Endothelial cell of umbilical vein (primary cell): Measurements from ENCODE around the gene KIF26A.

Experiments used
- FOS ChIP-seq: IDR thresholded peaks from 2 replicates; pipeline ENCODE4 v1.6.1; 2011; ENCODE audit warnings: mild to moderate bottlenecking, low read length, moderate library complexity, borderline replicate concordance; ENCODE audit not compliant: insufficient read depth
- GATA2 ChIP-seq: IDR thresholded peaks from 2 replicates; pipeline ENCODE4 v1.7.0; 2011; ENCODE audit warnings: low read depth, mild to moderate bottlenecking, moderate library complexity, mixed read lengths, low read length; ENCODE audit not compliant: insufficient read length, insufficient read depth
- JUN ChIP-seq: IDR thresholded peaks from 2 replicates; pipeline ENCODE4 v1.6.1; 2011; ENCODE audit warnings: borderline replicate concordance, low read depth; ENCODE audit not compliant: insufficient read length, insufficient read depth
- MYC ChIP-seq: IDR thresholded peaks from one replicate; pipeline ENCODE4 v1.6.1; 2011; ENCODE audit warnings: mild to moderate bottlenecking, low read depth, low read length
- POLR2A ChIP-seq: IDR thresholded peaks from 2 replicates; pipeline ENCODE4 v1.6.1; 2012; ENCODE audit warnings: low read depth, mild to moderate bottlenecking, control low read depth, low read length
- POLR2AphosphoS5 ChIP-seq: IDR thresholded peaks from 2 replicates; pipeline ENCODE4 v1.6.1; 2012; ENCODE audit warnings: low read depth, mild to moderate bottlenecking, control low read depth, low read length, moderate library complexity; ENCODE audit not compliant: insufficient read depth
- TF ChIP-seq, protein P1 (sequence below), 2 donors: IDR thresholded peaks; 1 replicate in 1 of 2; 2 replicates in 1 of 2; pipeline ENCODE4 v1.5.1; 2011; ENCODE audit warnings: low read length in 2 of 2, mild to moderate bottlenecking in 2 of 2, moderate library complexity in 2 of 2, control low read depth in 1 of 2, inconsistent platforms in 1 of 2, low read depth in 1 of 2; ENCODE audit not compliant: insufficient read depth in 1 of 2; ENCODE audit errors: extremely low read depth in 1 of 2
- TF ChIP-seq, protein P2 (sequence below): IDR thresholded peaks from 2 replicates; pipeline ENCODE4 v1.6.1; 2011; ENCODE audit not compliant: insufficient read depth, insufficient read length

DNA sequence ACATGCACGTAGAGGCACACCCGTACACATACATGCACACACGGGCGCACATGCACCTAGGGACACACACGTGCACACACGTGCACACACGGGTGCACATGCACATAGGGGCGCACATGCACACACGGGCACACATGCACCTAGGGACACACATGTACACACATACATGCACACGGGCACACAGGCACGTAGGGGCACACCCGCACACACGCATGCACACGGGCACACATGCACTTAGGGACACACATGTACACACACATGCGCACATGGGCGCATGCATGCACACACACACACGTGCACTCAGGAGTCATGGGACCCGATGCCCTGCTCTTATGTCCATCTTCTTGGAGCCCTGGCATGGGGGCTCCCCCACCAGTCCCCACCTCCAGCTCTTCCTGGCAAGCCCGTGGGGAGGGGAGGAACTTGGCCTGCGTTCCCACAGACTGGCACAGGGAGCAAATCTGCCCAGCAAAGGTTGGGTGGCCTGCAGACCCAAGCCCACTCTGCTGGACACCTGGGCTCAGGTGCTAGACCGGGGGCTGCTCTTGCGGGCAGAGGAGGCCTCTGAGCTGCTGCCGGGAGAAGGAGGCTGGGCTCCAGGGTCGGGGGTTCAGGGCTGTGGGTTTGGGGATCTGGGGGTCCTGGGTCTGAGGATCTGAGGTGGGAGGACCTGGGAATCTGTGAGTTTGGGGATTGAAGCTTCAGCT lies 51.4 kb downstream of the KIF26A start:
- TF ChIP-seq, protein P1, sequence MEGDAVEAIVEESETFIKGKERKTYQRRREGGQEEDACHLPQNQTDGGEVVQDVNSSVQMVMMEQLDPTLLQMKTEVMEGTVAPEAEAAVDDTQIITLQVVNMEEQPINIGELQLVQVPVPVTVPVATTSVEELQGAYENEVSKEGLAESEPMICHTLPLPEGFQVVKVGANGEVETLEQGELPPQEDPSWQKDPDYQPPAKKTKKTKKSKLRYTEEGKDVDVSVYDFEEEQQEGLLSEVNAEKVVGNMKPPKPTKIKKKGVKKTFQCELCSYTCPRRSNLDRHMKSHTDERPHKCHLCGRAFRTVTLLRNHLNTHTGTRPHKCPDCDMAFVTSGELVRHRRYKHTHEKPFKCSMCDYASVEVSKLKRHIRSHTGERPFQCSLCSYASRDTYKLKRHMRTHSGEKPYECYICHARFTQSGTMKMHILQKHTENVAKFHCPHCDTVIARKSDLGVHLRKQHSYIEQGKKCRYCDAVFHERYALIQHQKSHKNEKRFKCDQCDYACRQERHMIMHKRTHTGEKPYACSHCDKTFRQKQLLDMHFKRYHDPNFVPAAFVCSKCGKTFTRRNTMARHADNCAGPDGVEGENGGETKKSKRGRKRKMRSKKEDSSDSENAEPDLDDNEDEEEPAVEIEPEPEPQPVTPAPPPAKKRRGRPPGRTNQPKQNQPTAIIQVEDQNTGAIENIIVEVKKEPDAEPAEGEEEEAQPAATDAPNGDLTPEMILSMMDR (IDR thresholded peaks at IDR 0.05; ENCODE audit: extremely low read depth in 1 of 2, insufficient read depth in 1 of 2, low read depth in 1 of 2, low read length in 2 of 2), result no peak
- TF ChIP-seq POLR2AphosphoS5, result no peak
- no peak for TF ChIP-seq POLR2A
- TF ChIP-seq MYC, result no peak
- no peak for TF ChIP-seq JUN
- TF ChIP-seq, protein P2, sequence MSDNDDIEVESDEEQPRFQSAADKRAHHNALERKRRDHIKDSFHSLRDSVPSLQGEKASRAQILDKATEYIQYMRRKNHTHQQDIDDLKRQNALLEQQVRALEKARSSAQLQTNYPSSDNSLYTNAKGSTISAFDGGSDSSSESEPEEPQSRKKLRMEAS, result no peak
- TF ChIP-seq GATA2, result no peak
- no peak for TF ChIP-seq FOS
